Activated T-helper 2 cell treated with anti-CD3 and anti-CD28 coated beads, Interferon-gamma antibody, Interleukin-2, Interleukin-4, amounts not matched to agents 10 μg/mL and 5 μg/mL and 100 μg/mL, durations not matched to agents 14 hours and 24 hours and 36 hours (primary cell): ENCODE data around the gene LTF. TPM values are rescaled to one million over a fixed set of nuclear protein-coding genes. Genes with fewer than 3 reads are reported as not detected.

Experiments used
- DNase-seq: peaks from one replicate; pipeline ENCODE4 v3.0.0; 2021; ENCODE audit warnings: low spot score
- H3K27ac Mint-ChIP-seq: one replicate; pipeline ENCODE4 v1.8.0; 2021; ENCODE audit warnings: mixed read lengths
- H3K27me3 Mint-ChIP-seq: one replicate; pipeline ENCODE4 v1.8.0; 2021; ENCODE audit warnings: low read depth, mixed read lengths
- H3K36me3 Mint-ChIP-seq: one replicate; pipeline ENCODE4 v1.8.0; 2021; ENCODE audit warnings: low read depth, mixed read lengths
- H3K4me1 Mint-ChIP-seq: one replicate; pipeline ENCODE4 v1.8.0; 2021; ENCODE audit warnings: low read depth, mixed read lengths
- H3K4me3 Mint-ChIP-seq: one replicate; pipeline ENCODE4 v1.8.0; 2021; ENCODE audit warnings: low read depth, mild to moderate bottlenecking, moderate library complexity, mixed read lengths
- H3K9me3 Mint-ChIP-seq: one replicate; pipeline ENCODE4 v1.8.0; 2021; ENCODE audit warnings: mixed read lengths
- intact Hi-C: fragments of 100-400 bp; cut with micrococcal nuclease; formaldehyde crosslinking; loops from one replicate; pipeline ENCODE4 v1.15.1; 2023
- total RNA-seq: library from RNA; stranded (reverse); gene quantifications from 2 replicates; pipeline ENCODE4 v1.2.3, GENCODE V29; 2022

The LTF gene
- total RNA-seq, 1 donor from 2014 or later, result not detected

DNA sequence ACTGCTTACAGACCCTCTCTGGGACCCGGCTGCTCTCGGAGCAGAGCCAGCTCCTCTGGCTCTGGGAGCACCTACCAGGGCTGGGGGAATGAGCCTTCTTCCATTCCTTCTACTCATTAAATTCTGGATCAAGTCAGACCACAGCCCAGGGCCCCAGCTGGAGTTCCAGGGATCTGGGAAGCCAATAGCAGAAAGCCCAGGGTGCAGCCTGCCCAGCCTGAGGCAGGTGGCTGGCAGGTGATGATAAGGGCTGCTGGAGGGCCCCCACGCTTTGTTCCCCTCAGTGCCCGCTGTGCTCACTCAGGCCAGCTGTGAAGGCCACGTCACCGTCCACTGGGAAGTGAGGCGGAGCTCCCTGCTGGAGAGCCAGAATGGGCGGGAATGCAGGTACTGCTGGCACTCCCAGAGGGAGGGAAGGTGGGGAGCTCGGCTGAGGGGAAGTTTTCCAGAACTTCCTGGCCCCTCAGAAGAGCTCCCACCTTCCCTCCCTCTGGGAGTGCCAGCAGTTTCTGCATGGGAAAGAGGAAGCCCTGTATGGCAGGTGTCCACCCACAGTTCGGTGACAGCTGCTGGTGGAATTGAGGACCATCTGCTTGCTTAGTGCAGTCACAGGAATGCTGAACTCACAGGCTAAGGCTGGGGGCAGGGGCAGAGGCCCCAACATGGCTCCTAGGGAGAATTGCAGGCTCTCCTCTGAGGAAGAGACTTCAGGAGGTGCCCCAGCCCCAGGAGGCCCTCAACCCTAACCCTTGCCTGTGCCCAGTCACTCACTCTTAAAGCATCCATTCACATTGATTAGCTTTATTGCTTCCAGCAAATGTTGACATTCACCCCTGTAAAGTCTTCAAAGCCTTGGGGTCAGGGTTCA, 20.4 kb upstream of the LTF start:
- Mint-ChIP-seq H3K27me3 (peaks cover 41% of the 10 kb centered on the region), H3K4me1 (peaks cover 14% of the 10 kb centered on the region), H3K27ac (no peak overlapping the region), H3K36me3 (no peaks in the 10 kb centered on the region), H3K4me3 (no peak overlapping the region), H3K9me3 (no peaks in the 10 kb centered on the region)
- DNase-seq, result no peak
- intact Hi-C loops, result loop anchor here (5.0 kb wide), 1 partner anchor 52 kb away; no protein-coding TSS in a partner anchor

DNA sequence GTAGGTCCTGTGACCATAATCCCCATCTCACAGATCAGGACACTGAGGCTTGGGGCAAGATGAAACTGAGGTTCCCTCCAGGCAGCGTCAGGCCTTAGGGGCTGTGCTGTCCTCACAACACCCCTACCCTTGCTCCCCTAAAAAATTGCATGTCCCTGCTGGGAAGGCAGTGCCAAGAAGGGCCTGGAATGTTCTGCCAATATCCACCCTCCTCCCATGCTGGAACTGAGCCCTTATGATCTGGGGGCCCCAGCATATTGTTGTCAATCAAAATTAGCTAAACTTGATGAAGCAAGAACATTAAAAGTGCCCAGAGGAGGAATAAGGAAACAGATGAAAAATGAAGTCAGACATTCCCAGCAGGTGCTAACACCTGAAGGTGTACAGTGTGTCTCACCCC, 19.7 kb upstream of the LTF start:
- Mint-ChIP-seq H3K27me3 (peaks cover 40% of the 10 kb centered on the region), H3K4me3 (no peak overlapping the region), H3K27ac (no peak overlapping the region), H3K4me1 (peaks cover 8% of the 10 kb centered on the region), H3K9me3 (no peaks in the 10 kb centered on the region), H3K36me3 (no peaks in the 10 kb centered on the region)
- intact Hi-C loops, result no loop called here
- DNase-seq, result no peak

DNA sequence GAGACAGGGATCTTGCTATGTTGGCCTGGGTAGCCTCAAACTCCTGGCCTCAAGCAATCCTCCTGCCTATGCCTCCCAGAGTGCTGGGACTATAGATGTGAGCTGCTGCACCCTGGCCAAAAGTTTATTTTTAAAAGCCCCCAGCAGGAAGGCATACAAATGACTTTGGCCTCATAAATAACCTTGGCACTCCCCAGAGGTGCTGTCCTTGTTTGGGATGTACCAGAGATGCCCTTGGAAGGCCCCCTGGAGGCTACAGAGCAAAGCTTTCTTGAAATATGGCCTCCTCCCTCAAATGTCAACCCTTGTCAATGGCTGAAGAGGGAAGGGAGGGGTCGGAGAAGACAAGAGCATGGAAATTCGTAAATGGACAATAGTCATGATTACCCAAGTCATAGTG, 19.1 kb upstream of the LTF start:
- intact Hi-C loops, result no loop called here
- Mint-ChIP-seq H3K27ac (no peak overlapping the region), H3K9me3 (no peaks in the 10 kb centered on the region), H3K4me3 (no peak overlapping the region), H3K4me1 (peaks cover 2% of the 10 kb centered on the region), H3K27me3 (peaks cover 41% of the 10 kb centered on the region), H3K36me3 (no peaks in the 10 kb centered on the region)
- DNase-seq, result no peak

DNA sequence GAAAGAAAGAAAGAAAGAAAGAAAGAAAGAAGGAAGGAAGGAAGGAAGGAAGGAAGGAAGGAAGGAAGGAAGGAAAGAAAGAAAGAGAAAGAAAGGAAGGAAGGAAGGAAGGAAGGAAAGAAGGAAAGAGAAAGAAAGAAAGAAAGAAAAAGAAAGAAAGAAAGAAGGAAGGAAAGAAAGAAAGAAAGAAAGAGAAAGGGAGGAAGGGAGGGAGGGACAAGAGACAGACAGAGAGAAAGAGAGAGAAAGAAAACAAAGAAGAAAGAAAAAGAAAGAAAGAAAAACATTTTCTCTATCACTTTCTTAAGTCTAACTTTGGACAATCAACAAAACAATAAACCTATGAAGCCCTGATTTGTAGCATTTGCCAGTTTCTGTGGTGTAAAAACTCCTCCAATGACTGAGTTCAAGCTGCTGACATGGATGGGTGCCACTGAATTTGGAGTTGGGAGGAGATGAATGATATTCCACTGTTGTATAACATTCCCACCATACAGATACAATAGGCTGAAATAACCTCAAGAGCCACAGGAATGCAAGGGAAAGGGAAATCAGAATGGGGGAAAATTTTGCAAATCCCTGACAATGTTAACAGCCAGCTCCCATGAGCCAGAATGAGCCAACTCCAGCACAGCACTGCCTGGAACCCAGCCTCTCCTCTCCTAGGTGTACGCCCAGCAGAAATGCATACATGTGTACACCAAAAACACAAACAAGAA, 18.1 kb upstream of the LTF start:
- Mint-ChIP-seq H3K9me3 (no peaks in the 10 kb centered on the region), H3K27me3 (peaks cover 35% of the 10 kb centered on the region), H3K36me3 (no peaks in the 10 kb centered on the region), H3K4me3 (no peak overlapping the region), H3K27ac (no peak overlapping the region), H3K4me1 (no peaks in the 10 kb centered on the region)
- DNase-seq, result no peak
- intact Hi-C loops, result no loop called here

DNA sequence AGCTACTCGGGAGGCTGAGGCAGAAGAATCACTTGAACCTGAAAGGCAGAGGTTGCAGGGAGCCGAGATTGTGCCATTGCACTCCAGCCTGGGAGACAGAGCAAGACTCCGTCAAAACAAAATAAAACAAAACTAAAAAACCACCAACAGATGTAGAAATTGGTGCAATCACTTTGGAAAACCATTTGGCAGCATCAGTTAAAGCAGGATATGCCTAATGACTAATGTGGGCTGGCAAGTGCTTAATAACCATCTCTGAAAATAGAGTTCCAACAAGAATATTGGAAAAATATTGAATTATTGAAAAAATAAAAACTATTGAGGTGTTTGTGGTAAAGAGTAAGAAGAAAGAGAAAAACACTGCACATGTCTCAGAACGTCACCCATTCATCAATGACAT, 16.9 kb upstream of the LTF start:
- no peak overlapping the region for H3K4me3 Mint-ChIP-seq
- no peak overlapping the region for H3K27ac Mint-ChIP-seq
- H3K27me3 Mint-ChIP-seq, result peaks cover 31% of the 10 kb centered on the region
- DNase-seq, result no peak
- H3K4me1 Mint-ChIP-seq, result no peaks in the 10 kb centered on the region
- no peaks in the 10 kb centered on the region for H3K9me3 Mint-ChIP-seq
- no peaks in the 10 kb centered on the region for H3K36me3 Mint-ChIP-seq
- intact Hi-C loops, result no loop called here

DNA sequence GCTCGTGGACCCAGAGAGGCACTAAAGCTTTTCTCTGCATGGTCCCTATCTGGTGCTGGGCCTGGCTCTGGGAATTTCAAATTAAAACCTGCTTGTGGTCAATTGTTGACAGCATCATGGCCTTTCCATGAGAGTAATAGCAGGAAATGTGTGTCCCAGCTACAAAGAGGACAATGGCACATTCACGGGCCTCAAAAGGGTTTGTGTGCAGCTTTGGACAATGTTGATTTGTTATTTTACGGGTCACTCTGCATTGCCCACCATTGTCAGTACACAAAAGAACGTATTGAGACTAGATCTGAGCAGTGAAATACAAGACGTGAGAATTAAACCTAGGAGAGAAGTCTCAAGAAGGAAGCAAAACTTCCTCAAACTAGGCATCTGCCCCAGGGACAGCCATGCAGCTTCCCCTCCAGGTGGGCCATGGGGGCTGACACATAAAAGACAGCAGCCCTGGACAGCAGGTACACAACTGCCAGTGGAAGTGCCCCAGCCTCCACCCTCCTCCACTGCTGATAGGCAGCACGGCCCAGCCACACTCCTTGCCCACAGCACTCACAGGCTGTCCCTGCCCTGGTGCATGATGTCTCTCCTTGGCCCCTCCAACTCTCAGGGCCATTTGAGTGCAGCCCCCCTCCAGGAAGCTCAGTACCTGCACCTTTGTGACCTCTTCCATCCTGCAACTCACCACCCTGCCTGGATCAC, 15.9 kb upstream of the LTF start:
- Mint-ChIP-seq H3K4me3 (no peak overlapping the region), H3K27ac (no peak overlapping the region), H3K9me3 (peaks cover under 1% of the 10 kb centered on the region), H3K36me3 (no peaks in the 10 kb centered on the region), H3K4me1 (no peaks in the 10 kb centered on the region), H3K27me3 (peaks cover 30% of the 10 kb centered on the region)
- DNase-seq, result no peak
- intact Hi-C loops, result no loop called here

DNA sequence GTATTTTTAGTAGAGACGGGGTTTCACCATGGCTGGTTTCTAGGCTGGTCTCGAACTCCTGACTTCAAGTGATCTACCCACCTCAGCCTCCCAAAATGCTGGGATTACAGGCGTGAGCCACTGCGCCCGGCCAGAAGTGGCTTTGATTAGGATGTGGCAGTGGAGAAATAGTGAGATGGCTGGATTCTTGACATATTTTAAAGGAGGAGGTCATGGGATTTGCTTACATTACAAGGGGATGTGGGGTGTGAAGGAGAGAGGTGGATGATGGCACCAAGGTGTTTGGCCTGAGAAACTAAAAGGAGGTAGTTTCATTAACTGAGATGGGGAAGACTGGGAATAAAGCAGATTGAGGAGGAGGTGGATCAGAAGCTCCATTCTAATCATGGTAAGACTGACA, 15.0 kb upstream of the LTF start:
- Mint-ChIP-seq H3K27ac (no peak overlapping the region), H3K27me3 (peaks cover 38% of the 10 kb centered on the region), H3K36me3 (no peaks in the 10 kb centered on the region), H3K4me3 (no peak overlapping the region), H3K4me1 (no peaks in the 10 kb centered on the region), H3K9me3 (peaks cover 10% of the 10 kb centered on the region)
- intact Hi-C loops, result no loop called here
- DNase-seq, result no peak

DNA sequence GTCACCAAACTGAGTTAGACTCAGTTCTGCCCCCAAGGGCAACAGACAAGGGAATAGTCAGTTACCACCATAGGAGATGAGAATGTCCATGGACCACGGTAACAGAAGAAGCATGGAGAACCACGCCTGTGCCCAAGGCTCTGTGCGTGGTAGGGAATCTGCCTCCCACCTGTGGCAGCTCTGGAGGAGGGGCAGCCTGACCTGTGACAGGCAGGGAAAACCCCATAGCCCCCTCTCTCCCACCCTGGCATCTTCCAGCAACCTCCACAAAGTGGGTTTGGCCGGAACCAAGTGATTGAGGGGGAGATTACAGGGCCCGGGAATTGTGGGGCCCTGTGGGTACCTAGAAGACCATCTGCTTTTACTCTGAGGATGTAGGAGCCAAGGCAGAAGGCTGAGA, 14.3 kb upstream of the LTF start:
- Mint-ChIP-seq H3K4me3 (no peak overlapping the region), H3K27ac (no peak overlapping the region), H3K9me3 (peaks cover 17% of the 10 kb centered on the region), H3K36me3 (no peaks in the 10 kb centered on the region), H3K4me1 (no peaks in the 10 kb centered on the region), H3K27me3 (peaks cover 44% of the 10 kb centered on the region)
- intact Hi-C loops, result no loop called here
- no peak for DNase-seq

DNA sequence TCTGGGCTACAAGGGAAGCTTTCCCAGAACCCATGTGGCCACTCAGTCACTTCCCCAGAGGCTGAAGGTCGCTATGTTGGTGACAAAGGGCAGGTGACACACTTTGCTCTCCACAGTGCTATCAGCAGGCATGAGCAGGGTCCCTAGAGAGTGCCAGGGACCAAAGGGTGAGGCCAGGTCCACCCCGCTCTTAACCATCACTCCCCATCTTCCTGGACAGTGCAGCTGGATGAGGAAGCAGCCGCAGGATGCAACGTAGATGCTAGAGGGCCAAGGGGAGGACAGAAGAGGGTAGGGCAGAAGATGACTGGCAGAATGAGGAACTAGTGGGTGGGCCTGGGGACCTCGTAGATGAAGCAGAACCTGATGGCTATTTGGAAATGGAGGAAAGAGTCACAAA, 13.6 kb upstream of the LTF start:
- H3K9me3 Mint-ChIP-seq, result peaks cover 17% of the 10 kb centered on the region
- DNase-seq, result no peak
- H3K27ac Mint-ChIP-seq, result no peak overlapping the region
- intact Hi-C loops, result no loop called here
- no peaks in the 10 kb centered on the region for H3K36me3 Mint-ChIP-seq
- no peaks in the 10 kb centered on the region for H3K4me1 Mint-ChIP-seq
- peaks cover 47% of the 10 kb centered on the region for H3K27me3 Mint-ChIP-seq
- no peak overlapping the region for H3K4me3 Mint-ChIP-seq

DNA sequence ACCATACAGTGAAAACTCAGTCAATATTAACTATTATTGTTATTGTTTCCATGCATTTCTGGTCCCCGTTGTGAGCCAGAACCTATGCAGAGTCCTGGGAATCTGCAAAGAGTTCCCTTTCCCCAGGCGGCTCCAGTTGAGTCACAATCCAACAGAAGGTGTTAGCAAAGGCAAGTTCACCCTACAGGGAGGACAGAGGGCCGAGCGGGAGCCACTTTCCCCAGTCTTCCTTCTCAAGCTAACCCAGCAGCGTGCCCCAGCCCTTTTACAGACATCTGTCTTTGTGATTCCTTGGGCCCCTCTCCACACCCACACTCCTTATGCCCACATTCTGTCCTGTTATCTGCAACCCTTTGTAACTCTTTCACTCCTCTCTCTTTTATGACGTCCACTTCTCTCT, 13.1 kb upstream of the LTF start:
- Mint-ChIP-seq H3K9me3 (peaks cover 17% of the 10 kb centered on the region), H3K27me3 (peaks cover 46% of the 10 kb centered on the region), H3K4me1 (no peaks in the 10 kb centered on the region), H3K36me3 (no peaks in the 10 kb centered on the region), H3K4me3 (no peak overlapping the region), H3K27ac (no peak overlapping the region)
- intact Hi-C loops, result no loop called here
- DNase-seq, result no peak

DNA sequence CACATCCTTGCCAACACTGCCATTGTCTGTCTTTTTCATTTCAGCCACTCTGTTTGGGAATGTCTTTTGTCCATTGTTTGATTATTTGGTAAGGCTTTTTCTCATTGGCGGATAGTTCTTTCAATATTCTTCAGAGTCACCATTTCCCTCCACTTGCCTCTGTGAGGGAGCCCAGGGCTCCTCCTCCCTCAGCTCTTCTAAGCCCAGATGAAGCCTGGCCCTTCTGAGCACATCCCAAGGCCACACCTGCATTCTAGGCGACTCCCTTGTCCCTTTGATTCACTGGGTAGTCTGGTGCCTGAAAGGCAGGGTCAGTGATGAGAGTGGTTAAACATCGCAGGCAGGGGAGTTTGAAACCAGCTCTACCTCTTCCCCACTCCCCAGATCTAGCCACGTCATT, 12.4 kb upstream of the LTF start:
- Mint-ChIP-seq H3K9me3 (peaks cover 17% of the 10 kb centered on the region), H3K4me1 (no peaks in the 10 kb centered on the region), H3K4me3 (no peak overlapping the region), H3K27me3 (peaks cover 46% of the 10 kb centered on the region), H3K27ac (no peak overlapping the region), H3K36me3 (no peaks in the 10 kb centered on the region)
- intact Hi-C loops, result no loop called here
- no peak for DNase-seq

DNA sequence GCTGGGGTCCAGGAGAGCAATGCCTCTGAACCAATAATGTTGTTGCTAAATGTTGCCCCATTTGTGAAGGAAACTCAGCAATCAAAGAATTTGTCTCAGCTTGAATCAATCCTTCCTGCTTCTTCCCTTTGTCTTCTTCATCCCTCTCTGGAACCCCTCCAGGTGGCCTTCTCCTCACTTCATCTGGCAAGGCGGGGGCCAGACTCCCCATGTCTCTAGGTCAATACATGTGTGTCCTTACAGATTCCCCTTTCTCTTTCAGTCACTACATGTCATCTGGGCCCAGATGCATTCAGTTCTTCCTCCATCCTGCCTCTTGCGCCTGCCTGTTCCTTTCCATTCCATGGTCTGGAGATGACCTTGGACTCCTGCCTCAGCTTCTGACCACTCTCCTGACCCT, 8.0 kb upstream of the LTF start:
- Mint-ChIP-seq H3K9me3 (peaks cover 17% of the 10 kb centered on the region), H3K4me1 (no peaks in the 10 kb centered on the region), H3K36me3 (no peaks in the 10 kb centered on the region), H3K4me3 (no peak overlapping the region), H3K27ac (no peak overlapping the region), H3K27me3 (peaks cover 39% of the 10 kb centered on the region)
- intact Hi-C loops, result no loop called here
- no peak for DNase-seq
